Mucosa of gallbladder (tissue), 1 donor: ENCODE data around the gene SRBD1. TPM values are rescaled to one million over a fixed set of nuclear protein-coding genes. Genes with fewer than 3 reads are reported as not detected.

Experiments
- DNase-seq: peaks from one replicate; pipeline ENCODE4 v3.0.0-alpha.2; 2020; ENCODE audit warnings: low spot score
- total RNA-seq: library from RNA; stranded (reverse); gene quantifications from one replicate; pipeline ENCODE4 v1.2.1, GENCODE V29; 2021
- donor health status: DM: no; HTN: no; CAD: no.

The SRBD1 gene
- total RNA-seq, 1 donor from 2014 or later: 13.6 TPM

DNA sequence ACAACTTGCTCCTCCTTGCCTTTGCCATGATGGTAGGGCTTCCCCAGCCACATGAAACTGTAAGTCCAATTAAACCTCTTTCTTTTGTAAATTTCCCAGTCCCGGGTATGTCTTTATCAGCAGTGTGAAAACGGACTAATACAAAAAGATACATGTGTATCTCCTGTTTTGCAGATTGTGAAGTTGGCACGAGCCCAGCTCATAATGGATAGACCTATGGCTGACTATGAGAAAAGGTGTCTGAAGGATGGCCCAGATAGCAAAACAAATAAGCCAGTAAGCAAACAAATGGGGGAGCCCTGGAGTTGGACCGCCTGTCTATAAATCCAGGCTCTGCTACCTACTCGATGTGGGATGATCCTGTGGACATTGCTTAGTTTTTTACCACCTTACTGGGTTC lies 24.9 kb upstream of the SRBD1 start:
- no peak for DNase-seq

DNA sequence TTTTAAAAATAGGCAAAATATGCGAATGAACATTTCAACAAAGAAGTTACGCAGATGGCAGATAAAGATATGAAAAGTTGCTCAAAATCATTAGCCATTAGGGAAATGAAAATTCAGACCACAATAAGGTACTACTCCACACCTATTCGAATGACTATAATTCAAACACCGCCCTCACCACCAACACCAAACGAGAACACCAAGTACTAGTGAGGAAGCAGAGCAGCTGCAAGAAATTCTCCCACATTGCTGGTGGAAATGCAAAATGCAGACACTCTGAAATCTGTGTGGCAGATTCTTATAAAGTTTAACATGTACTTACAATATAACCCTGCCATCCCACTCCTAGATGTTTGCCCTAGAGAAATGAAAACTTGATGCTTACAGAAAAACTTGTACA lies 23.2 kb upstream of the SRBD1 start:
- no peak for DNase-seq

DNA sequence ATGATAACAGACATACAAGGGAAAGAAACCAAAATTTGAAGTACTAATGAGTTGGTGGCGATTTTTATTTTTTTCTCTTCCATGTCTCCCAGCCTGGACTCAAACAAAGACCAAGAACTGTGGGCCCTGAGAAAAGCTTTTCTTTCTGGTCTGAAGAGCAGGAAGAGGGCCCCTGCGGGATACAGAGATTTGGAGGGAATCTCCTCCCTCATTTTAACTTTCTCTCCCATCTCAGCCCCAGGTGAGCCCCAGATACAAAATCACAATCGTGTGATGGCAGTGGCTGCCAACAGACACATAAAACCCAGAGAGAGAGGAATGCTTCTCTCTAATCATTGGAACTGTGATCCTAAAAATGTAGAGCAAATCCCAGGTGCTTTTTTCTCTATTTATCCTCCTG lies 20.9 kb upstream of the SRBD1 start:
- no peak for DNase-seq

DNA sequence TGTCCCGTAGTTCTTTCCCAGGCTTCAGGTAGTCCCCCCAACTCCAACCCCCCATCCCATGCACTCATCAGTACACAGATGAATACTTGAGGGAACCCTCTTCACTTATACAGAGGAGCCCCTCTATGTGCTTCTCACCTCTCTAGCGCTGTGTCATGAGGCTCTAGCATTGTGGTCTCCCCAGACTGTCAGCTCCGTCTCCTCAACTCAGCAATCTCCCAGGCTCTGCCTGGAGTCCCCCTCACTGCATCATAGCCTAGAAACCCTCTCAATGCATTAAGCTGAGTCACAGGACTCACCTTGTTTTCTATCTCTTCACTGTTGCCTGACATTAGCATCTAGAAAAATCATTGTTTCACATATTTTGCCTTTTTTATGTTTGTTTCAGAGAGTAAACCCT lies 20.3 kb upstream of the SRBD1 start:
- DNase-seq: no peak

DNA sequence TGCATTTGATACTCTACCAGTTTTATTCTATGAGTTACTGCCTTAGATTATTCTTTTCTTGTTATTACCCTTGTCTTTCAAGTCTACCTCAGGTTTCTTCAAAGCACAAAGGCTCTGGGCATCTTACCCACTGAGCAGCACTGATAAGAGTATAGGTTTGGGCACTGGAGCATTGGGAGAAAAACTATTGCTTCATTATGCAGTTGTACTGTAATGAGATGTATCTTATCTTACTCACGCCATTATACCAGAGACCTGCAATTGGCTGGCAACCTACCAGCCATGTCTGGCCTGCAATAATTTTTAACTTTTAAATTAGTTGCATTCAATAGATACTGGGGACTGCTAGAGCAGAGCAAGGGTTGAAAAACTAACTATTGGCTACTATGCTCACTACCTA lies 18.9 kb upstream of the SRBD1 start:
- no peak for DNase-seq

DNA sequence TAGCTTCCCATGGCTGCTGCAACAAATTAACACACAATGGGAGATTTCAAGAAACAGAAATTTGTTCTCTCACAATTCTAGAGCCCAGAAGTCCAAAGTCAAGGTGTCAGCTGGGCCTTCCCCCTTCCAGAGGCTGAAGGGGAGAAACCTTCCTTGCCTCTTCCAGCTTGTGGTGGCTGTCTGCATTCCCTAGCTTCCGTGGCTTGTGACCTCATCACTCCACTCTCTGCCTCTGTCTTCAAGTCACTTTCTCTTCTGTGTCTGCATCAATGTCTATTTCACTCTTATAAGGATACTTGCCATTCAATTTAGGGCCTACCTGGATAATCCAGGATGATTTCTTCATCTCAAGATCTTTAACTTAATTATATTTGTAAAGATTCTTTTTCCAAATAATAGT lies 16.8 kb upstream of the SRBD1 start:
- no peak for DNase-seq

DNA sequence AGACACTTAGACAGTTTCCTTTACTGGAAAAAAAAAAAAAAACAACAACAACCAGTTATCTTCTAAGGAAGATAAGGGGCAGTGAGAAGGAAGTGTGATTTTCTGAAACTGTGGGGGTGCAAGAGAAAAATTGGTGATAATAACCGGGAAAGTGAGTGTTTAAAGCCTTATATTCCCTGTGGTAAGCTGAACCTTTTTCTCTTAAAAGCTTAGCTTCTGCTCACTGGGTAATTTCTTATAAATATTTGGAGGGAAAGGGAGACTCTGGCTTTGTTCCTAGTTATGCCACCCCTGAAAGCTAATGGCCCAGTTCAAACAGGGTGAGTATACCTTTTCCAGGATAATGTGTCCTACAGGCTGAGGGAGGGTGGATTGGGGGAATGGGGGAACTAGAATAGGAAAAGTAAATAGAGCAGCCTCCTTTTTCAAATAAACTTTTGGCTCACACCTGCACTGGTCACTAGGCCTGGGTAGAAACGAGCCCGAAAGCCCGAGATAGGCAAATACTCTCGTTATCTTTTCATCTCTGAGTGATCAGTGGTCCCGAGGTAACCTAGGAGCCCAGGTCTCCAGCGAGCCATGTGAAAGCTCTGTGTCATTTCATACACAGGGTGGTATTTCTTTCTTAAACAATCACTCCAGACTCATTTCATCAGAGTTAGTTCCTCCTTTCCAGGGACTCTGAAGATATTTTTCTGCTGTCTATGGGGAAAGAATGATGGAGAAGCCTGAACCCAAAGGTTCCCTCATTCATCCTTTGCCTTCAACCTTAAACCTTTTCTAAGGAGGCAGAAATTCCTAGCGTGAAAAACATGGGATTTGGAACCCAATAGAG lies 15.5 kb upstream of the SRBD1 start:
- DNase-seq: no peak

DNA sequence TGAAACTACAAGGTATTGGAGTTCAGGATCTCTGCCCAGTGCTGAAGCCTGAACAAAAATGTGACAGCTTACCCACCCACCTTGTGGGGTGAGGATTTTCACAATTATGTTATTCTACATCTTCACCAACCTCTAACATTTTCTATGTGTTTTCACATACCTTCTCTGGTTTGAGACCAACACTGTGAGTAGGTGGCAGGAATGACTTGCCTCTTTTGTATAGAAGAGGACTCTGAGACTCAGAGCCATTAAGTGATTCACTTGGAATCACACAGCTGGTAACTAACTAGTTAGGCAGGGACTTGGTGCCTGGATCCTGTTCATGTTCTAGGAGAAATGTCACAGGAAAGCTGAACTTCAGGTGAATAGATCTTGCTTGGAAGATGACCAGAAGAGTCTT lies 14.8 kb upstream of the SRBD1 start:
- no peak for DNase-seq

DNA sequence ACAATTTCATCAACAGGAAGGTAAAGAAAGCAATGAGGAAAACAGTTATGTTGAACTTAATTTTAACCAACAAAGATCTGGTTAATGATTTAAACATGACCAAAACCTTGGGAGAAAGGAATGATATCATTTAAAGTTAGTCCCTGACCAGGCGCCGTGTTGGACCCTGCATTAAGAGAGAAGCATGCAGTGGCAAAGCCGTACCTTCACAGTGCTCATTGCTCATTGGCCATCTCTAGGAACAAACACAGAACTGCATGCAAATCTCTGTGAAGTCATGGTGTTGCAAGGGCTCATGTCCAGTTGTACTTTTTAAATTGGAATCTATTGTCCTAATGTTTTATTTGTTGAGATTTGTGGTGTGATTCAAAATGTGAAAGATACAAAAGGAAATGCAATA lies 12.0 kb upstream of the SRBD1 start:
- DNase-seq: no peak

DNA sequence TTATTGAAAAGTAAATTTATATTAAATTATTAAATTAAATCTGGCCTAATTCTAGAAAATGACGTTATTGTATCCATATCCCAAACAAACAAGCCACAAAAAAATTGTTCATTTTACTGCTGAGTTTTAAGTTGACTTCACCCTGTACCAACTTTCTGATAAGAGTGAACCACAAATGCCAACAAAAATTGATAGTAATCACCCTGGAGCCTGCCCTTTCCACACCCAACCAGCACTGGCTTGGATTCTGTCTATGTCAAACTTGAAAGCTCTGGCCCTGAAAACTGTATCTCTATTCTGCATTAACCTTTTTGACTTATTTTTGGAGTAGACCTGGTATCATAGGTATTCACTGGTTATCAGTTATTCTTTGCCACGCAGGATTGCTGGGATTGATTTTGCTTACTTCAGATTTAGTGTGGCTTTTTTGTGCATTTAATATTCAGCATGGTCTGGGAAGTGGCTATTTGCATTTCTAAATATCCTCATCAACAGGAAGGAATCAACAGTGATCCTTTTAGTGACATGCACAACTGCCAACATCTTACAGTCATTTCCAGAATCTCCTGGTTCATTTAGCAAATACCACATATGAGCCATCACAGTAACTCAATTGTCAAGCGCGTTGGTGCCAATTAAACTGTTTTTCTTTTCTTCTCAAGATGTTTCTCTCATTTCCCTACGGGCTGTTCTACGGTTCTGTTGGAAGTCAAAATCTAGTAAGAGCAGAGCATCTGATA lies 11.4 kb upstream of the SRBD1 start:
- no peak for DNase-seq

DNA sequence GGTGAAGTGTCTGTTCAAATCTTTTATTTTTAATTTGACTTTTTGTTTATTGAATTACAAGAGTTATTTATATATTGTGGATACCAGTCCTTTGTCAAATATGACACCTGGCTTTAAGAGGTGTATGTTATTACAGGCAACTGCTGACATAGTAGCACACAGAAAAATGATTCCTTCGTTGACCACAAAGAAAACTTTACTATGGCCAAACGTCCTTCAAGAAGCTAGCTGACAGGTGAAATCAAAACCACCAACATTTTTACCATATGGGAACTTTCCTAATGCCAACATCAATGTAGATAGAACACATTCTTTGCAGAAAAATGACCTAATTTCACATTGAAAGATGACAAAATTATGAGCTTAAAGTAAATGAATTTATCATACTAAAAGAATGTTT lies 6.4 kb upstream of the SRBD1 start:
- no peak for DNase-seq

DNA sequence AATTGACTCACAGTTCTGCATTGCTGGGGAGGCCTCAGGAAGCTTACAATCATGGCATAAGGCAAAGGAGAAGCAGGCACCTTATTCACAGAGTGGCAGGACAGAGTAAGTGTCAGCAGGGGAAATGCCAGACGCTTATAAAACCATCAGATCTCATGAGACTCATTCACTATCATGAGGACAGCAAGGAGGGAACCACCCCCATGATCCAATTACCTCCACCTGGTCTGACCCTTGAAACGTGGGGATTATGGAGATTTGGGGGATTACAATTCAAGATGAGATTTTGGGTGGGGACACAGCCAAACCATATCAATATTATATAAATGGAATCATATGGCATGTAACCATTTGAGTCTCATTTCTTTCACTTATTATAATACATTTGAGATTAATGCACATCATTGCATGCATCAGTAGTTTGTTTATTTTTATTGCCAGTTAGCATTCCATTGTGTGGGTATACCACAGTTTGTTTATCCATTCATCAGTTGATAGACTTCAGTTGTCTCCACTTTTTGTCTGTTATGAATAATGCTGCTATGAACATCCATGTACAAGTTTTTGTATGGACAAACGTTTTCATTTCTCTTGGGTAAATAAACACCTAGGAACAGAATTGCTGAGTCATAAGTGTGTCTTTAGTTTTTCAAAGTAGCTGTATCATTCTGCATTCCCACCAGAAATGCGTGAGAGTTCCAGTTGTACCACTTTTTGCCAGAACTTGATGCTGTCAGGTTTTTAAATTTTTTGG lies 5.8 kb upstream of the SRBD1 start:
- no peak for DNase-seq

DNA sequence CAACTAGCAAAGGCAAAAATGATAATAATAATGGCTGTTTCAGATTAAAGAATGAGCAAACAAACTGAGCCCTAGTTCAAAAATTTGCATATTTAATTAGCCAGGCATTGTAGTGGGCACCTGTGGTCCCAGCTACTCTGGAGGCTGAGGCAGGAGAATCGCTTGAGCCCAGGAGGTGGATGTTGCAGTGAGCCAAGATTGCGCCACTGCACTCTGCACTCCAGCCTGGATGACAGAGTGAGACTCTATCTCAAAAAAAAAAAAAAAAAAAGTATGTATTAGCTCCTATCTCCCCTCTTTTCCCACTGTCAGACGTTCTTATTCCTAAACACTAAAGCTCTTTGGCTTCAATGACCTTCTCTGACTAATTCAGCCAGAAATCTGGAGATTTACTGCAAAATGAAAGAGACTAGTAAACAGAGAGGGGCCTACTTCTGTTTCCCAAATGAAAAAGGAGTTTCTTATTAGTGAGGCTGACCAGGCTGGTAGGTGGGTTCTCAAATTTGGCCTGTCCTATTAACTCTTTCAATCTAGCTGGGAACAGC lies 3.9 kb upstream of the SRBD1 start:
- no peak for DNase-seq

DNA sequence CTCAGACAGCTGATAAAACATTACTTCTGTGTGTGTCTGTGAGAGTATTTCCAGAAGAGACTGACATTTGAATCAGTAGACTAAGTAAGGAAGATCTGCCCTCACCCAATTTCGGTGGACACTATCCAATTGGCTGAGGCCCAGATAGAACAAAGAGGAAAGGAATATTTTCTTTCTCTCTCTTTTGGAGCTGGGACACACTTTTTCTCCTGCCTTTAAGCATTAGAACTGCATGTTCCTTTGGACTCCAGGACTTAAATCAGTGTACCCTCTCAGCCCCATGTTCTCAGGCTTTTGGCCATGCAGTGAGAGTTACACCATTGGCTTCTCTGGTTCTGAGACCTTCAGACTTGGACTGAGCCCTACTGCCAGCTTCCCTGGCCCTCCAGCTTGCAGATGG lies 3.3 kb upstream of the SRBD1 start:
- no peak for DNase-seq

DNA sequence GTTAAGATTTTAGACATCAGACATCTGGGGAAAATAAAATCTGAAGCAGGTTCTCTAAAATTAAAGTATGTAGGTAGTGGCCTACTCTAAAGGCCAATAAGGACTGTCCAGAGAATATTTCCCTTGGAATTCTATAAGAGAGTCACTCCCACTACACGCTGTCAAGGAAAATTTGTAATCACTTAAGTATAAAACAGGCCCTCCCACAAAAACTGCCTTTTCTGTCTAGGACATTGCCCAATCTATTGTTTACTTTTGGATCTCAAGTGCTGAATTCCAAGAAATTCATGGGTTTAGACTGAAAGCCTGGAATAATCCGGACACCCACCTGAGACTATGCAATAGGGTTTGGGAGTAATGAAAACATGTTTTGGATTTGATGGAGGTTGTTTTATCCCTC lies 1.7 kb upstream of the SRBD1 start:
- DNase-seq: no peak

DNA sequence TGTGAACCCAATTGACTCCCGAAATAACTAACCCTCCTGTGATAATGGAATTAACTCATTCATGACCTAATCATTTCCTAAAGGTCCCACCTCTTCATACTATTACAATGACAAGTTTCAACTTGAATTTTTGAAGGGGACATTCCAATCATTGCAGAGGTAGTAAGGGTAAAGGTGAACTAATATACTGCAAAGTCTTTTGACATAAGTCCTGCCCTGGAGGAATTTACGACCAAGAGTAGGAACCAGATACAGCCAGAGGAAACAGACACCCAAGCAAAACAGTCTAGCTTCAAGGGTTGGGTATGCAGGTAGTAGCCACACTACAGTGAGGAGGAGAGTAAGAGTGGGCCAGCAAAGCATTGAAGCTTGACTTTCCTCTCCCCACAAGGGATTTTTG lies 1.2 kb upstream of the SRBD1 start:
- no peak for DNase-seq

DNA sequence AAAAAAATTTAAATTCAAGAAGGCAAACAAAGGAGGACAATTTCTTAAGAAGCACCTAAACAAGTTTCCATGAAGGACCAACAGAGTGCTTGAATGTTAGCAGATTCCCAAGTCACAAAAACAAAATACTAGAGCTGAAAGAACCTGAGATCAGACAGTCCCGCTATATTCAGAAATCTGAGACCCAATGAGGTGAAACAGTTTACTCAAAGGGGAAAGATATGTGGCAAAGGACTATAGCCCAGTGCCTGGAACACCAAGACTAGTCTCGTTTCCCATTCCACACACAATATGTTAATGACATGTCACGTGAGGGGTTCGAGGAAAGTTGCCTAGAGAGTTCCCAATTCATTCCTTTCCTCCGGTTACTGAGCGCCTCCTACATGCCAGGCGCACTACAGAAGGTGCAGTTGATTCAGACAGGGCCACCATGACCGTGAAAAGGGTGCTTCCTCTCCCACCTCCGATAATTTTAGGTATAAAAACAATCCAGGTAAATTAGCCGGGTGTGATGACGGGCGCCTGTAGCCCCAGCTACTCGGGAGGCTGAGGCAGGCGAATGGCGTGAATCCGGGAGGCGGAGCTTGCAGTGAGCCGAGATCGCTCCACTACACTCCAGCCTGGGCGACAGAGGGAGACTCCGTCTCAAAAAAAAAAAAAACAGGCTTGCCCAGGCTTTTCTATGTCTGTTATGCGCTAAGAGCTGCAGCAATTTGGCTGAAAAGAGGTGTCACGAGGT lies 617 bp downstream of the SRBD1 start:
- DNase-seq: peak; percentile 47

DNA sequence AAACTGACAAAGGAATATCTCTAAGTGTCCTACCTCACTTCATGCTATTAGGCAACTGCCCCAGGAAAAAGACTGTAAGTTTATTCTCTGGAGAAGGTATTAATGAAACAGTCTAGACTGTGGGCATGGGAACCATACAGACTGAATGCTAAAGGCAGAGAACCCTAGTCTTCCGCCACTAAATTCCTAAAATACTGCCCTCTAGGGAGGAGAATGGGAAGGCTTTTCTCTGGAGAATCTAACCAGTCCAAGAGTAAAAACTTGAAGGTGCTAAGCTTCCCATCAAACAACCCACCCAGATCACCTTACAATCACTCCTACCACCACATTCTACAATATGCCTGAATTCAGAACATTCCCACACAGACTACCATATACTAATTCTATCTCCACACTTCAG lies 3.4 kb downstream of the SRBD1 start:
- no peak for DNase-seq

DNA sequence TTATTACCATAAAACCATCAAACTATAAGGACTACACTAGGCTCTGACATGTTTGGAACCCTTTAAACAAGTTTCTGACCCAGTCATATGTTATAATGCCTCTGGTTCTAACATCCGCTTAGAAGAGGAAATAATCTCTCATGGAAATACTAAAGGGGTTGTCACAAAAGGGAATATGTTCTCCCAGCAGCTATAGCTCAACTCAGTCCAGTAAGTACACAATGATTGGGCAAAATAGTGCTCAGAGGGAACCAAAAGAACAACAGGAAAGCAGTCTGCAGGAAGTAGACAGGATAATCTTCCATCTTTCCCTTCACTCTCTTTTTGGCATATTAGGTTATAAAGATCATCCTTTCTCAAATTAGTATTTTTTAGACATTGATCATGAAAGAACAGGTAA lies 4.3 kb downstream of the SRBD1 start:
- no peak for DNase-seq

DNA sequence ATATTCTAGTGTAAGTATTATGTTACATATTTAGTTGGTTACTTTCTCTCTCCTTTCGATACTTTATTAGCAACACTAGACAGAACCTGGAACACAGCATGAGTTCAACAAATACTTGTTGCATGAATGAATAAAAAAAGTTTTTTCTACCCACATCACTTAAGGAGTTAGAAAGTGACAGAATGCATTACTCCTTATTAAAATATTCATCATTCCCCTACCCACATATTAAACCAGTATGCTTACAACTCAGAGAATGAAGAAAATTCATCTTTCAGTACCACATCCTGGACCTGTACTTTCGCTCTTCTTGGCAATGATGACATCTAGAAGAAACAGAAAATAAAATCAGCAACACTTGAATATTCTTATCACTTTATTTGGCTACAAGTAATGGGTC lies 6.0 kb downstream of the SRBD1 start:
- DNase-seq: no peak

DNA sequence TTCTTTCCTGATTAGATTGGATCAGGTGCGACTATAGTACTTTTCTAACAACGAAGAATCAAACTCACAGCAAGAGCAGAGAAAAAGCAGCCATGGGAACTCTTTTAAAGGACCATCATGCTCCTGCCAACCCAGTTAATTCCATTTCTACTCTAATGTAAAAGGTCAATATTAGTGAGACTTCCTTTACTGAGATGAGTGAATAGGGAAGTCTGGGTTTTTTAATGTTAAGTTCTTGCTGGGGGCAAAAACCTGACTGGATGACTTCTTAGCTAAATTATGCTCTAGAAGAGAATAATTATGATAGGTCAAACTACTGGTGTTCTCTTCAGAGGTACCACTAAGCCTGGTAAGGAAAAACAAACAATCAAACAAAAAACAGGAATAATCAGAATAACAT lies 8.4 kb downstream of the SRBD1 start:
- no peak for DNase-seq

DNA sequence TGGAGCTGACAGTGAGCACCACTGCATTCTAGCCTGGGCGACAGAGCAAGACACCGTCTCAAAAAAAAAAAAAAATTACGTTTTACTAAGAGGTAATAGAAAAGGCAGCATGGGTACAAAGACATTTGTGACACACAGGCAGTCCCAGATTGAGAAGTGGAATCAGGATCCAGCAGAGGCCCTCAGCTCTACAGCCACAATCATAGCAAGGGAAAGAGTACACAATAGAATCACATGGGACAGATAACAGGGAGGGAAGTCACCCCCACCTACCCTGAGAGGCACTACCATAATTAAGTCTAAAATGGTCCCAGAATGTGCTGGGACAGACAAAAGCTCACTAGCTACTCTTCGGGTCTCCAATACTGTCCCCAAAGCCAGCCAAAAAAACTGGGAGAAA lies 12.5 kb downstream of the SRBD1 start:
- no peak for DNase-seq
